Testis (tissue), 3 donors: ENCODE data around the gene OCA2. TPM values are rescaled to one million over a fixed set of nuclear protein-coding genes. Genes with fewer than 3 reads are reported as not detected.

Experiments used
- DNase-seq: peaks from one replicate; pipeline ENCODE4 v3.0.0-alpha.2; 2019
- H3K27ac ChIP-seq, 2 donors: fragments of 200-600 bp; sonication (generic); one replicate each; pipeline ENCODE4 v1.5.1; 2019
- H3K27me3 ChIP-seq: fragments of 200-600 bp; sonication (generic); one replicate; pipeline ENCODE4 v1.5.1; 2019
- H3K36me3 ChIP-seq: fragments of 200-600 bp; sonication (generic); one replicate; pipeline ENCODE4 v1.5.1; 2017; ENCODE audit warnings: low read depth; ENCODE audit errors: missing control alignments
- H3K4me1 ChIP-seq: fragments of 200-600 bp; sonication (generic); one replicate; pipeline ENCODE4 v1.5.1; 2019
- H3K4me3 ChIP-seq, 2 donors: fragments of 200-600 bp; sonication (generic); one replicate each; pipeline ENCODE4 v1.5.1; 2017 to 2019
- H3K9me3 ChIP-seq: fragments of 200-600 bp; sonication (generic); one replicate; pipeline ENCODE4 v1.5.1; 2017
- CTCF ChIP-seq, 3 experiments: fragments of 450-650 bp in 2 of 3; fragments of 200-600 bp in 1 of 3; sonication (generic) in 1 of 3; IDR thresholded peaks; one replicate each; pipeline ENCODE4 v1.5.1; 2016 to 2019; ENCODE audit warnings: antibody characterized with exemption in 3 of 3, mild to moderate bottlenecking in 2 of 3, moderate library complexity in 1 of 3
- POLR2A ChIP-seq: fragments of 450-650 bp; IDR thresholded peaks from one replicate; pipeline ENCODE4 v1.6.1; 2017; ENCODE audit warnings: antibody characterized with exemption, mild to moderate bottlenecking, moderate library complexity
- WGBS, 2 donors: methylation state at CpG; one replicate each; pipeline ENCODE4 v1.1.5; 2018; 5-methylcytosine and 5-hydroxymethylcytosine counted together
- intact Hi-C: fragments of 100-400 bp; cut with DNase I; formaldehyde crosslinking; loops from one replicate; pipeline ENCODE4 v1.15.1; 2023; ENCODE audit warnings: low total_unique reads
- polyA plus RNA-seq: library from polyadenylated mRNA; stranded (reverse); fragments of 350-450 nt; fragmentation: Illumina TruSeq; extraction: RNeasy Lipid Tissue Mini Kit (QIAGEN cat#74804); gene quantifications from one replicate; pipeline ENCODE4 v1.2.3, GENCODE V29; 2014; ENCODE audit warnings: low read depth, low replicate concordance; ENCODE audit not compliant: insufficient read depth
- total RNA-seq, 2 donors: library from RNA; depleted of rRNA; stranded (reverse); fragments of >200 nt; gene quantifications; one replicate each; pipeline ENCODE4 v1.2.3, GENCODE V29; 2016

Gene OCA2
- total and polyA plus RNA-seq, 3 donors from 2014 or later, result 2.6 to 7.2 (median 4.5) TPM

- H3K9me3 ChIP-seq, result no peaks in the 10 kb centered on the region
- peaks cover 25% of the 10 kb centered on the region for H3K4me1 ChIP-seq
- no peak for TF ChIP-seq POLR2A
- TF ChIP-seq CTCF (IDR thresholded peaks at IDR 0.05), result no peak
- intact Hi-C loops, result no loop called here
- no peak overlapping the region for H3K4me3 ChIP-seq
- 92 to 94% methylated on average over 8 of the region's 8 CpGs for WGBS, 2 donors
- H3K27me3 ChIP-seq, result no peaks in the 10 kb centered on the region
- H3K36me3 ChIP-seq, result no peaks in the 10 kb centered on the region
- H3K27ac ChIP-seq, result no peak overlapping the region
- no peak for DNase-seq
These were observed 355.5 kb downstream of the OCA2 start for GRCh38 chr15:27743638-27744037.

- no peaks in the 10 kb centered on the region for H3K27me3 ChIP-seq
- no peaks in the 10 kb centered on the region for H3K9me3 ChIP-seq
- peak; percentile 62 for DNase-seq
- H3K27ac ChIP-seq, result no peak overlapping the region
- no peaks in the 10 kb centered on the region for H3K36me3 ChIP-seq
- no peak overlapping the region for H3K4me3 ChIP-seq
- WGBS, 2 donors, result 73 to 76% methylated on average over 15 to 16 of the region's 16 CpGs
- no peak for TF ChIP-seq CTCF (IDR thresholded peaks at IDR 0.05)
- TF ChIP-seq POLR2A, result no peak
- H3K4me1 ChIP-seq, result peaks cover 25% of the 10 kb centered on the region
- intact Hi-C loops, result no loop called here
These were observed 356.2 kb downstream of the OCA2 start for GRCh38 chr15:27742751-27743477.

- H3K27me3 ChIP-seq, result no peaks in the 10 kb centered on the region
- peak; percentile 33 for DNase-seq
- H3K4me3 ChIP-seq, result no peak overlapping the region
- 54 to 57% methylated on average over 8 of the region's 8 CpGs for WGBS, 2 donors
- peaks cover 25% of the 10 kb centered on the region for H3K4me1 ChIP-seq
- no peaks in the 10 kb centered on the region for H3K9me3 ChIP-seq
- intact Hi-C loops, result no loop called here
- TF ChIP-seq POLR2A (no peak), CTCF (IDR thresholded peaks at IDR 0.05) (no peak)
- H3K36me3 ChIP-seq, result no peaks in the 10 kb centered on the region
- no peak overlapping the region for H3K27ac ChIP-seq
These were observed 357.8 kb downstream of the OCA2 start for GRCh38 chr15:27741226-27741860.

GRCh38 chr15:27734785-27735495 is 364.2 kb downstream of the OCA2 start:
- Histone ChIP-seq H3K27me3 (no peaks in the 10 kb centered on the region), H3K27ac (no peak overlapping the region), H3K4me1 (no peaks in the 10 kb centered on the region), H3K36me3 (no peaks in the 10 kb centered on the region), H3K4me3 (no peak overlapping the region), H3K9me3 (no peaks in the 10 kb centered on the region)
- no peak for DNase-seq
- intact Hi-C loops, result no loop called here
- TF ChIP-seq POLR2A (no peak), CTCF (IDR thresholded peaks at IDR 0.05) (no peak)
- 92 to 96% methylated on average over 3 of the region's 3 CpGs for WGBS, 2 donors
